ENCODE results near the gene CAMTA1.

The CAMTA1 gene

GRCh38 chr1:7373251-7373650 is 588.0 kb downstream of the CAMTA1 start:
- DNase-seq (ENCODE audit: low read depth) = no peak
- TF ChIP-seq CTCF (IDR thresholded peaks at IDR 0.05; ENCODE audit: control insufficient read depth, insufficient read depth, low read depth, low read length, missing control alignments) = no peak
- no peak overlapping the region for H3K4me3 ChIP-seq (ENCODE audit: control insufficient read depth, low read depth, low read length)

GRCh38 chr1:7373876-7374562 is 588.8 kb downstream of the CAMTA1 start:
- no peak for TF ChIP-seq CTCF (IDR thresholded peaks at IDR 0.05; ENCODE audit: control insufficient read depth, insufficient read depth, low read depth, low read length, missing control alignments)
- no peak for DNase-seq (ENCODE audit: low read depth)
- no peak overlapping the region for H3K4me3 ChIP-seq (ENCODE audit: control insufficient read depth, low read depth, low read length)

- no peak for TF ChIP-seq CTCF (IDR thresholded peaks at IDR 0.05; ENCODE audit: control insufficient read depth, insufficient read depth, low read depth, low read length, missing control alignments)
- H3K4me3 ChIP-seq (ENCODE audit: control insufficient read depth, low read depth, low read length) = no peak overlapping the region
Measured at GRCh38 chr1:7374563-7375160, 589.4 kb downstream of the CAMTA1 start.

GRCh38 chr1:7375329-7375728 is 590.1 kb downstream of the CAMTA1 start:
- H3K4me3 ChIP-seq (ENCODE audit: control insufficient read depth, low read depth, low read length) = no peak overlapping the region
- no peak for DNase-seq (ENCODE audit: low read depth)
- TF ChIP-seq CTCF (IDR thresholded peaks at IDR 0.05; ENCODE audit: control insufficient read depth, insufficient read depth, low read depth, low read length, missing control alignments) = no peak

More at GRCh38 chr1:7374563-7375160, 589.4 kb downstream of the CAMTA1 start:
- no peak for DNase-seq (ENCODE audit: low read depth)

- no peak for DNase-seq (ENCODE audit: low read depth)
- TF ChIP-seq CTCF (IDR thresholded peaks at IDR 0.05; ENCODE audit: control insufficient read depth, insufficient read depth, low read depth, low read length, missing control alignments) = no peak
- H3K4me3 ChIP-seq (ENCODE audit: control insufficient read depth, low read depth, low read length) = no peak overlapping the region
Measured at GRCh38 chr1:7375781-7376660, 590.8 kb downstream of the CAMTA1 start.

- no peak for DNase-seq (ENCODE audit: low read depth)
- TF ChIP-seq CTCF (IDR thresholded peaks at IDR 0.05; ENCODE audit: control insufficient read depth, insufficient read depth, low read depth, low read length, missing control alignments) = no peak
- no peak overlapping the region for H3K4me3 ChIP-seq (ENCODE audit: control insufficient read depth, low read depth, low read length)
Measured at GRCh38 chr1:7376676-7377075, 591.4 kb downstream of the CAMTA1 start.

All from AG09309 (cell line).